Neural progenitor cell (in vitro differentiated cells): ENCODE measurements around the gene TMSB10.

Experiments
- CTCF ChIP-seq: fragments of 200-600 bp; sonication (generic); IDR thresholded peaks from 2 replicates; pipeline ENCODE4 v1.5.1; 2017; ENCODE audit warnings: antibody characterized with exemption, mild to moderate bottlenecking
- EZH2 ChIP-seq: fragments of 200-600 bp; sonication (generic); IDR thresholded peaks from 2 replicates; pipeline ENCODE4 v1.6.1; 2017; ENCODE audit warnings: antibody characterized with exemption, mild to moderate bottlenecking, moderate library complexity
- EZH2phosphoT487 ChIP-seq: fragments of 200-600 bp; sonication (generic); IDR thresholded peaks from 2 replicates; pipeline ENCODE4 v1.6.1; 2017; ENCODE audit warnings: antibody characterized with exemption

GRCh38 chr2:84940088-84940470, 34.6 kb downstream of the TMSB10 start:
- TF ChIP-seq CTCF (no peak), EZH2phosphoT487 (no peak), EZH2 (no peak)
